H9 (cell line): ENCODE results near the gene NEUROG1. TPM values are rescaled to one million over a fixed set of nuclear protein-coding genes. Genes with fewer than 3 reads are reported as not detected.

Source experiments
- DNase-seq: peaks from one replicate; pipeline ENCODE4 v3.0.0-alpha.2; 2017
- H2AFZ ChIP-seq: one replicate; pipeline ENCODE4 v1.6.1; 2013; ENCODE audit warnings: mild to moderate bottlenecking, low read length, control low read depth, moderate library complexity
- H2AK5ac ChIP-seq: 2 replicates; pipeline ENCODE4 v1.6.1; 2013; ENCODE audit warnings: low read length, control low read depth, mixed read lengths; ENCODE audit not compliant: insufficient read length
- H2BK120ac ChIP-seq: one replicate; pipeline ENCODE4 v1.6.1; 2013; ENCODE audit warnings: low read depth, mild to moderate bottlenecking, low read length, control low read depth, inconsistent platforms; ENCODE audit not compliant: poor library complexity, severe bottlenecking
- H2BK12ac ChIP-seq: 2 replicates; pipeline ENCODE4 v1.6.1; 2013; ENCODE audit warnings: low read length, control low read depth, mixed read lengths, low read depth; ENCODE audit not compliant: insufficient read length
- H2BK15ac ChIP-seq: 2 replicates; pipeline ENCODE4 v1.6.1; 2013; ENCODE audit warnings: low read depth, low read length, control low read depth
- H2BK20ac ChIP-seq: one replicate; pipeline ENCODE4 v1.6.1; 2013; ENCODE audit warnings: low read depth, mild to moderate bottlenecking, low read length, control low read depth, inconsistent platforms; ENCODE audit not compliant: poor library complexity, severe bottlenecking
- H2BK5ac ChIP-seq: 2 replicates; pipeline ENCODE4 v1.6.1; 2013; ENCODE audit warnings: low read length, control low read depth, mixed read lengths; ENCODE audit not compliant: insufficient read length
- H3K14ac ChIP-seq: 2 replicates; pipeline ENCODE4 v1.6.1; 2013; ENCODE audit warnings: low read length, control low read depth; ENCODE audit not compliant: insufficient read depth
- H3K18ac ChIP-seq: 2 replicates; pipeline ENCODE4 v1.6.1; 2013; ENCODE audit warnings: low read depth, mild to moderate bottlenecking, mixed read lengths, low read length, control low read depth; ENCODE audit not compliant: insufficient read length
- H3K23ac ChIP-seq: 2 replicates; pipeline ENCODE4 v1.6.1; 2013; ENCODE audit warnings: low read length, control low read depth, mixed read lengths, low read depth; ENCODE audit not compliant: insufficient read length
- H3K23me2 ChIP-seq: 2 replicates; pipeline ENCODE4 v1.6.1; 2013; ENCODE audit warnings: low read depth, mild to moderate bottlenecking, mixed read lengths, low read length, control low read depth; ENCODE audit not compliant: insufficient read length, poor library complexity, severe bottlenecking
- H3K27ac ChIP-seq: 2 replicates; pipeline ENCODE4 v1.5.1; 2013; ENCODE audit warnings: low read length, control low read depth, mixed read lengths, low read depth; ENCODE audit not compliant: insufficient read length
- H3K27me3 ChIP-seq: 2 replicates; pipeline ENCODE4 v1.6.1; 2013; ENCODE audit warnings: low read length, control low read depth, inconsistent platforms; ENCODE audit not compliant: insufficient read depth
- H3K4ac ChIP-seq: 2 replicates; pipeline ENCODE4 v1.6.1; 2013; ENCODE audit warnings: low read depth, mild to moderate bottlenecking, control low read depth, inconsistent platforms, low read length, moderate library complexity
- H3K4me1 ChIP-seq: 2 replicates; pipeline ENCODE4 v1.6.1; 2013; ENCODE audit warnings: low read length, control low read depth, inconsistent platforms; ENCODE audit not compliant: insufficient read depth
- H3K4me2 ChIP-seq: 2 replicates; pipeline ENCODE4 v1.6.1; 2013; ENCODE audit warnings: low read length, control low read depth, mixed read lengths; ENCODE audit not compliant: insufficient read length, insufficient read depth
- H3K56ac ChIP-seq: 2 replicates; pipeline ENCODE4 v1.6.1; 2013; ENCODE audit warnings: low read depth, mild to moderate bottlenecking, mixed read lengths, low read length, control low read depth; ENCODE audit not compliant: insufficient read length
- H3K79me1 ChIP-seq: 2 replicates; pipeline ENCODE4 v1.6.1; 2013; ENCODE audit warnings: low read depth, mild to moderate bottlenecking, moderate library complexity, low read length, control low read depth, inconsistent platforms; ENCODE audit not compliant: insufficient read depth, poor library complexity, severe bottlenecking
- H3K79me2 ChIP-seq: 2 replicates; pipeline ENCODE4 v1.6.1; 2013; ENCODE audit warnings: low read length, control low read depth, inconsistent platforms; ENCODE audit not compliant: insufficient read depth
- H3K9ac ChIP-seq: 2 replicates; pipeline ENCODE4 v1.6.1; 2013; ENCODE audit warnings: low read length, control low read depth, mixed read lengths; ENCODE audit not compliant: insufficient read length; ENCODE audit errors: extremely low read depth
- H3K9me3 ChIP-seq: one replicate; pipeline ENCODE4 v1.6.1; 2013; ENCODE audit warnings: low read depth, low read length, inconsistent platforms; ENCODE audit not compliant: control insufficient read depth
- H3T11ph ChIP-seq: one replicate; pipeline ENCODE4 v1.6.1; 2013; ENCODE audit warnings: mild to moderate bottlenecking, low read length, control low read depth, inconsistent platforms
- H4K20me1 ChIP-seq: one replicate; pipeline ENCODE4 v1.6.1; 2013; ENCODE audit not compliant: control insufficient read depth, insufficient read length, insufficient read depth
- H4K5ac ChIP-seq: 2 replicates; pipeline ENCODE4 v1.6.1; 2013; ENCODE audit warnings: low read depth, mild to moderate bottlenecking, mixed read lengths, low read length, control low read depth; ENCODE audit not compliant: insufficient read length
- H4K8ac ChIP-seq: replicated peaks from 2 replicates; pipeline ENCODE4 v1.6.1; 2013; ENCODE audit warnings: low read length, control low read depth, mixed read lengths, low read depth; ENCODE audit not compliant: insufficient read length
- H4K91ac ChIP-seq: 2 replicates; pipeline ENCODE4 v1.6.1; 2013; ENCODE audit warnings: low read depth, mild to moderate bottlenecking, moderate library complexity, mixed read lengths, low read length, control low read depth; ENCODE audit not compliant: insufficient read length
- H3K27ac Mint-ChIP-seq, 3 experiments: 2 replicates in 2 of 3; 3 replicates in 1 of 3; pipeline ENCODE4 v1.8.0; 2020 to 2021; ENCODE audit warnings: mixed read lengths in 3 of 3, mild to moderate bottlenecking in 1 of 3, moderate library complexity in 1 of 3
- H3K27me3 Mint-ChIP-seq: 2 replicates; pipeline ENCODE4 v1.8.0; 2021; ENCODE audit warnings: low read depth, mild to moderate bottlenecking, moderate library complexity, mixed read lengths
- H3K36me3 Mint-ChIP-seq, 3 experiments: 2 replicates in 2 of 3; 3 replicates in 1 of 3; pipeline ENCODE4 v1.8.0; 2020 to 2021; ENCODE audit warnings: low read depth in 3 of 3, mixed read lengths in 3 of 3; ENCODE audit not compliant: insufficient read depth in 1 of 3
- H3K4me1 Mint-ChIP-seq, 2 experiments: 2 replicates each; pipeline ENCODE4 v1.8.0; 2020; ENCODE audit warnings: mixed read lengths in 2 of 2
- H3K4me3 Mint-ChIP-seq, 2 experiments: 2 replicates in 1 of 2; 3 replicates in 1 of 2; pipeline ENCODE4 v1.8.0; 2020 to 2021; ENCODE audit warnings: mild to moderate bottlenecking in 2 of 2, mixed read lengths in 2 of 2, moderate library complexity in 1 of 2
- H3K9me3 Mint-ChIP-seq, 2 experiments: 2 replicates in 1 of 2; 3 replicates in 1 of 2; pipeline ENCODE4 v1.8.0; 2020; ENCODE audit warnings: mild to moderate bottlenecking in 2 of 2, mixed read lengths in 2 of 2, moderate library complexity in 1 of 2
- WGBS: extraction: QIAGEN DNeasy Blood & Tissue Kit; methylation state at CpG from one replicate; pipeline ENCODE4 v1.1.7; 2013; ENCODE audit warnings: missing lambda C conversion rate, low lambda C conversion rate, mixed read lengths; ENCODE audit not compliant: insufficient read length; ENCODE audit errors: extremely low coverage; 5-methylcytosine and 5-hydroxymethylcytosine counted together
- total RNA-seq: library from RNA; stranded (reverse); gene quantifications from 2 replicates; pipeline ENCODE4 v1.2.1, GENCODE V29; 2021
- TF ChIP-seq, protein P1 (sequence below): fragments of 200-600 bp; sonication (generic); conservative IDR thresholded peaks from 3 replicates; pipeline ENCODE4 v1.8.0; 2021; ENCODE audit warnings: antibody characterized with exemption, mild to moderate bottlenecking

NEUROG1 gene
- total RNA-seq, 1 experiment from 2014 or later = not detected

DNA sequence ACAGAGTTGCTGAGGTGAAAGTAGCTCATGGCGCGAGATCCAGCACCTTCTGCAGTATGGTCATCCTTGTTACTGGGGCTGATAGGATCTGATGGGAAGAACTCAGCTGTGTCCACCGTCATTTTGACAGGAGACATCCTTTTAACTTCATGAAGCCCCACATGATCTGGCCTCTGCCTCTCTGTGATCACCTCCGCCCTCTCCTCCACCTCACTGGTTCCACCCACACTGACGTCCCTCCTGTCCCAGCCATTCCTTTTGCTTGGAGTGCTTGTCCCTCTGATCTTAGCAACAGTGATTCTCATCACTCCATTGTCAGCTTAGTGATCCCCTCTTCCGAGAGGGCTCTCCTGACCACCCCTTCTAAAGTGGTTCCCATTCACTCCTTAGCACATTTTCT lies 25.8 kb downstream of the NEUROG1 start:
- no peak overlapping the region for H3K56ac ChIP-seq
- no peak overlapping the region for H3T11ph ChIP-seq
- no peaks in the 10 kb centered on the region for H3K36me3 Mint-ChIP-seq
- H2BK15ac ChIP-seq = no peak overlapping the region
- no peak overlapping the region for H4K8ac ChIP-seq
- H3K18ac ChIP-seq = no peak overlapping the region
- no peak overlapping the region for H3K27ac Mint-ChIP-seq
- H2BK12ac ChIP-seq = no peak overlapping the region
- no peak overlapping the region for H3K14ac ChIP-seq
- no peaks in the 10 kb centered on the region for H3K4me1 ChIP-seq
- peaks cover 2% of the 10 kb centered on the region; the same call in 1 of the 2 replicates for H3K79me2 ChIP-seq
- H3K9me3 Mint-ChIP-seq = no peaks in the 10 kb centered on the region
- H2BK5ac ChIP-seq = no peak overlapping the region
- H3K27me3 Mint-ChIP-seq = peaks cover 97% of the 10 kb centered on the region
- no peak overlapping the region for H4K91ac ChIP-seq
- H2AK5ac ChIP-seq = no peak overlapping the region
- H3K27ac ChIP-seq = no peak overlapping the region
- H2BK20ac ChIP-seq = no peak overlapping the region
- H3K4me1 Mint-ChIP-seq = peaks cover 7 to 13% of the 10 kb centered on the region in 2 experiments
- no peaks in the 10 kb centered on the region for H3K23me2 ChIP-seq
- TF ChIP-seq, protein P1, sequence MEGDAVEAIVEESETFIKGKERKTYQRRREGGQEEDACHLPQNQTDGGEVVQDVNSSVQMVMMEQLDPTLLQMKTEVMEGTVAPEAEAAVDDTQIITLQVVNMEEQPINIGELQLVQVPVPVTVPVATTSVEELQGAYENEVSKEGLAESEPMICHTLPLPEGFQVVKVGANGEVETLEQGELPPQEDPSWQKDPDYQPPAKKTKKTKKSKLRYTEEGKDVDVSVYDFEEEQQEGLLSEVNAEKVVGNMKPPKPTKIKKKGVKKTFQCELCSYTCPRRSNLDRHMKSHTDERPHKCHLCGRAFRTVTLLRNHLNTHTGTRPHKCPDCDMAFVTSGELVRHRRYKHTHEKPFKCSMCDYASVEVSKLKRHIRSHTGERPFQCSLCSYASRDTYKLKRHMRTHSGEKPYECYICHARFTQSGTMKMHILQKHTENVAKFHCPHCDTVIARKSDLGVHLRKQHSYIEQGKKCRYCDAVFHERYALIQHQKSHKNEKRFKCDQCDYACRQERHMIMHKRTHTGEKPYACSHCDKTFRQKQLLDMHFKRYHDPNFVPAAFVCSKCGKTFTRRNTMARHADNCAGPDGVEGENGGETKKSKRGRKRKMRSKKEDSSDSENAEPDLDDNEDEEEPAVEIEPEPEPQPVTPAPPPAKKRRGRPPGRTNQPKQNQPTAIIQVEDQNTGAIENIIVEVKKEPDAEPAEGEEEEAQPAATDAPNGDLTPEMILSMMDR = no peak
- WGBS = no CpG with 5 or more reads among the region's 6 CpGs
- H3K4me3 Mint-ChIP-seq = no peak overlapping the region
- H3K79me1 ChIP-seq = no peaks in the 10 kb centered on the region
- DNase-seq = no peak
- H2BK120ac ChIP-seq = no peak overlapping the region
- peaks cover 21% of the 10 kb centered on the region; the same call in 1 of the 2 replicates for H3K27me3 ChIP-seq
- peaks cover 4% of the 10 kb centered on the region for H4K20me1 ChIP-seq
- no peak overlapping the region for H3K23ac ChIP-seq
- no peak overlapping the region for H3K4me2 ChIP-seq
- H3K4ac ChIP-seq = no peak overlapping the region
- H4K5ac ChIP-seq = no peak overlapping the region
- no peak overlapping the region for H3K9ac ChIP-seq
- H2AFZ ChIP-seq = no peak overlapping the region
- H3K9me3 ChIP-seq = no peaks in the 10 kb centered on the region
